ENCODE data around the gene CCNF. TPM values are rescaled to one million over a fixed set of nuclear protein-coding genes. Genes with fewer than 3 reads are reported as not detected.

CCNF gene
- total and polyA plus RNA-seq, 2 of the 4 experiments (the other 2 are of a cell fraction) = 8.2 to 20.1 TPM

GRCh38 chr16:2464333-2464732 lies 35.1 kb downstream of the CCNF start:
- ChIA-PET CTCF (no interaction called here), POLR2A (ENCODE audit: unreplicated experiment) (no interaction called here)
- H3K56ac ChIP-seq (ENCODE audit: extremely low read depth, insufficient read depth, low read length) = no peak overlapping the region
- H4K91ac ChIP-seq (ENCODE audit: insufficient read depth, low read depth, low read length) = no peak overlapping the region
- no peak overlapping the region for H2BK20ac ChIP-seq (ENCODE audit: low read depth, low read length)
- peaks cover 13% of the 10 kb centered on the region for H3K4me1 ChIP-seq (ENCODE audit: control insufficient read depth, insufficient read depth, low read length)
- H4K8ac ChIP-seq (ENCODE audit: low read depth in 2 of 2, low read length in 2 of 2) = no peak overlapping the region
- no peak overlapping the region for H2AK5ac ChIP-seq (ENCODE audit: low read depth, low read length)
- H3K27ac ChIP-seq (ENCODE audit: insufficient read depth, low read length) = no peak overlapping the region
- DNase-seq (no peak), ATAC-seq (ENCODE audit: low read depth) (no peak)
- intact Hi-C loops (cut with micrococcal nuclease) (no loop called here), in situ Hi-C loops (cut with MboI; ENCODE audit: low sequenced_read_pairs) (no loop called here), dilution Hi-C loops (cut with HindIII; ENCODE audit: low sequenced_read_pairs, unreplicated experiment) (no loop called here)
- no peak overlapping the region for H3K4ac ChIP-seq (ENCODE audit: low read depth, low read length)
- H3K4me2 ChIP-seq (ENCODE audit: low read depth, low read length) = no peak overlapping the region
- no peak overlapping the region for H4K5ac ChIP-seq (ENCODE audit: low read depth, low read length)
- WGBS, 2 experiments (ENCODE audit: extremely low coverage in 2 of 2, insufficient read length in 1 of 2) = 80% methylated on average over 2 of the region's 12 CpGs; no CpG with 5 or more reads in 1 of the 2 experiments
- TF ChIP-seq MAZ (IDR thresholded peaks at IDR 0.05; ENCODE audit: borderline replicate concordance, low read depth, low read length) = no peak
- TF ChIP-seq, protein P1, sequence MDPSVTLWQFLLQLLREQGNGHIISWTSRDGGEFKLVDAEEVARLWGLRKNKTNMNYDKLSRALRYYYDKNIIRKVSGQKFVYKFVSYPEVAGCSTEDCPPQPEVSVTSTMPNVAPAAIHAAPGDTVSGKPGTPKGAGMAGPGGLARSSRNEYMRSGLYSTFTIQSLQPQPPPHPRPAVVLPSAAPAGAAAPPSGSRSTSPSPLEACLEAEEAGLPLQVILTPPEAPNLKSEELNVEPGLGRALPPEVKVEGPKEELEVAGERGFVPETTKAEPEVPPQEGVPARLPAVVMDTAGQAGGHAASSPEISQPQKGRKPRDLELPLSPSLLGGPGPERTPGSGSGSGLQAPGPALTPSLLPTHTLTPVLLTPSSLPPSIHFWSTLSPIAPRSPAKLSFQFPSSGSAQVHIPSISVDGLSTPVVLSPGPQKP (IDR thresholded peaks at IDR 0.05; ENCODE audit: borderline replicate concordance, low read depth, low read length) = no peak
- TF ChIP-seq CHD1 (IDR thresholded peaks at IDR 0.05; ENCODE audit: low read depth, low read length) = no peak
- no peak for TF ChIP-seq MXI1 (IDR thresholded peaks at IDR 0.05; ENCODE audit: borderline replicate concordance, low read depth, low read length)
- TF ChIP-seq RAD21 (IDR thresholded peaks at IDR 0.05; ENCODE audit: low read length) = no peak
- TF ChIP-seq BHLHE40 (IDR thresholded peaks at IDR 0.05; ENCODE audit: low read depth, low read length) = no peak
- TF ChIP-seq RCOR1 (IDR thresholded peaks at IDR 0.05; ENCODE audit: insufficient replicate concordance, low read length) = no peak
- TF ChIP-seq RFX5 (IDR thresholded peaks at IDR 0.05; ENCODE audit: low read depth, low read length) = no peak
- TF ChIP-seq POLR2A (IDR thresholded peaks at IDR 0.05; ENCODE audit: low read depth, low read length) = no peak
- H2BK5ac ChIP-seq (ENCODE audit: low read depth, low read length, poor library complexity, severe bottlenecking) = no peak overlapping the region
- H3K14ac ChIP-seq (replicated peaks; ENCODE audit: low read depth, low read length) = no peak overlapping the region
- H3K4me3 ChIP-seq (ENCODE audit: insufficient read depth, low read depth, low read length) = no peak overlapping the region
- no peak overlapping the region for H2AK9ac ChIP-seq (replicated peaks; ENCODE audit: low read depth, low read length, poor library complexity)
- no peak overlapping the region for H2BK120ac ChIP-seq (ENCODE audit: low read depth, low read length)
- H3K9ac ChIP-seq (ENCODE audit: low read depth, low read length) = no peak overlapping the region
- no peaks in the 10 kb centered on the region; the same call in 1 of the 2 replicates for H4K20me1 ChIP-seq (ENCODE audit: insufficient read depth, low read length)
- H3K9me1 ChIP-seq (ENCODE audit: insufficient read depth, low read length) = peaks cover 5% of the 10 kb centered on the region
- peaks cover 3 to 31% of the 10 kb centered on the region in 2 experiments; a peak in 1 of 4 replicates for H3K79me1 ChIP-seq (ENCODE audit: low read depth in 1 of 2, low read length in 2 of 2)
- BruUV-seq (replicated peaks) = no TSS peak
- no peaks in the 10 kb centered on the region for H3K9me3 ChIP-seq (ENCODE audit: control insufficient read depth, insufficient read depth, low read length)
- no peak overlapping the region for H2BK15ac ChIP-seq (ENCODE audit: low read depth, low read length)
- H2AFZ ChIP-seq (replicated peaks; ENCODE audit: low read length, poor library complexity) = no peak overlapping the region
- H3K18ac ChIP-seq (ENCODE audit: low read depth, low read length) = no peak overlapping the region
- no peak overlapping the region for H3K23ac ChIP-seq (ENCODE audit: low read depth, low read length)
- H3K36me3 ChIP-seq (ENCODE audit: control insufficient read depth, insufficient read depth, low read length) = no peaks in the 10 kb centered on the region
- H3K27me3 ChIP-seq (ENCODE audit: control insufficient read depth, insufficient read depth, low read length) = no peaks in the 10 kb centered on the region

Measured in IMR-90 (cell line).